H1 (cell line): Measurements from ENCODE around the gene UNK. TPM values are rescaled to one million over a fixed set of nuclear protein-coding genes. Genes with fewer than 3 reads are reported as not detected.
A peak's percentile ranks its signal among the peaks of the same experiment; 100 is the strongest.

Experiments
- ATF3 ChIP-seq: IDR thresholded peaks from 2 replicates; pipeline ENCODE4 v1.6.1; 2011; ENCODE audit warnings: low read depth, mild to moderate bottlenecking, low read length; ENCODE audit not compliant: insufficient read depth
- BACH1 ChIP-seq: IDR thresholded peaks from 2 replicates; pipeline ENCODE4 v1.6.1; 2012; ENCODE audit warnings: low read length, improper control_type of control experiment
- CBX5 ChIP-seq: fragments of 300-800, 300-1000 bp; sonication (generic); IDR thresholded peaks from 2 replicates; pipeline ENCODE4 v1.7.1; 2016; ENCODE audit warnings: antibody characterized with exemption, low read length, low read depth
- CBX8 ChIP-seq: fragments of 300-800, 300-1000 bp; sonication (generic); IDR thresholded peaks from 2 replicates; pipeline ENCODE4 v1.7.1; 2016; ENCODE audit warnings: low read depth, low read length, borderline replicate concordance
- E2F6 ChIP-seq: IDR thresholded peaks from 2 replicates; pipeline ENCODE4 v1.6.1; 2012; ENCODE audit warnings: inconsistent platforms
- EGR1 ChIP-seq: IDR thresholded peaks from 2 replicates; pipeline ENCODE4 v1.6.1; 2011; ENCODE audit warnings: low read depth, low read length, borderline replicate concordance
- EP300 ChIP-seq, 2 experiments: IDR thresholded peaks; 1 replicate in 1 of 2; 2 replicates in 1 of 2; pipeline ENCODE4 v1.6.1; 2011 to 2012; ENCODE audit warnings: low read depth in 2 of 2, low read length in 2 of 2, mild to moderate bottlenecking in 2 of 2, borderline replicate concordance in 1 of 2, inconsistent platforms in 1 of 2, moderate library complexity in 1 of 2
- FOSL1 ChIP-seq: IDR thresholded peaks from 2 replicates; pipeline ENCODE4 v1.6.1; 2011; ENCODE audit warnings: mild to moderate bottlenecking, low read depth, low read length, moderate library complexity; ENCODE audit not compliant: insufficient read depth
- JUN ChIP-seq: IDR thresholded peaks from 2 replicates; pipeline ENCODE4 v1.6.1; 2011; ENCODE audit warnings: low read depth, mild to moderate bottlenecking, improper control_type of control experiment, low read length
- JUND ChIP-seq: IDR thresholded peaks from 2 replicates; pipeline ENCODE4 v1.6.1; 2011; ENCODE audit warnings: mild to moderate bottlenecking, improper control_type of control experiment, low read length
- KDM5A ChIP-seq: fragments of 200-600 bp; IDR thresholded peaks from 2 replicates; pipeline ENCODE4 v1.7.1; 2012; ENCODE audit warnings: mild to moderate bottlenecking, low read length, inconsistent platforms, mixed read lengths
- MAX ChIP-seq: IDR thresholded peaks from 2 replicates; pipeline ENCODE4 v1.6.1; 2012; ENCODE audit warnings: inconsistent platforms
- PHF8 ChIP-seq: fragments of 200-600 bp; sonication (generic); conservative IDR thresholded peaks from 2 replicates; pipeline ENCODE4 v1.7.1; 2012; ENCODE audit warnings: low read depth, mild to moderate bottlenecking, inconsistent platforms, low read length, moderate library complexity
- POLR2A ChIP-seq, 2 experiments: IDR thresholded peaks; 1 replicate in 1 of 2; 2 replicates in 1 of 2; pipeline ENCODE4 v1.6.1; 2011; ENCODE audit warnings: low read depth in 2 of 2, low read length in 2 of 2, mild to moderate bottlenecking in 2 of 2; ENCODE audit errors: control extremely low read depth in 1 of 2
- POLR2AphosphoS5 ChIP-seq: IDR thresholded peaks from 2 replicates; pipeline ENCODE4 v1.6.1; 2011; ENCODE audit warnings: low read depth, low read length
- RNF2 ChIP-seq: fragments of 200-900, 300-1000 bp; sonication (generic); IDR thresholded peaks from 2 replicates; pipeline ENCODE4 v1.7.1; 2016; ENCODE audit warnings: borderline replicate concordance, low read depth, mild to moderate bottlenecking, antibody characterized with exemption, low read length; ENCODE audit not compliant: poor library complexity, severe bottlenecking; ENCODE audit errors: missing control alignments
- SP1 ChIP-seq: IDR thresholded peaks from 2 replicates; pipeline ENCODE4 v1.6.1; 2011; ENCODE audit warnings: low read depth, low read length
- SP4 ChIP-seq: IDR thresholded peaks from 2 replicates; pipeline ENCODE4 v1.6.1; 2012; ENCODE audit warnings: low read length, inconsistent platforms
- SUZ12 ChIP-seq: fragments of 200-600 bp; sonication (generic); IDR thresholded peaks from 2 replicates; pipeline ENCODE4 v1.6.1; 2012; ENCODE audit warnings: mild to moderate bottlenecking, inconsistent platforms, low read length, moderate library complexity, mixed read lengths
- TAF1 ChIP-seq: IDR thresholded peaks from 2 replicates; pipeline ENCODE4 v1.6.1; 2011; ENCODE audit warnings: mild to moderate bottlenecking, low read depth, low read length
- TAF7 ChIP-seq: optimal IDR thresholded peaks from 2 replicates; pipeline ENCODE3; 2011; ENCODE audit warnings: low read depth, mild to moderate bottlenecking, inconsistent platforms, low read length, moderate library complexity, borderline replicate concordance
- TBP ChIP-seq: IDR thresholded peaks from 2 replicates; pipeline ENCODE4 v1.6.1; 2011; ENCODE audit warnings: low read depth, low read length, improper control_type of control experiment
- YY1 ChIP-seq: IDR thresholded peaks from 2 replicates; pipeline ENCODE4 v1.6.1; 2011; ENCODE audit warnings: low read depth, mild to moderate bottlenecking, low read length
- polyA plus RNA-seq, 7 experiments: library from polyadenylated mRNA; depleted of rRNA in 3 of 7; stranded (reverse) in 5 of 7; unstranded in 2 of 7; fragments of >200 nt in 5 of 7; fragments of 200-250 nt in 2 of 7; gene quantifications; 1 replicate in 5 of 7; 2 replicates in 1 of 7; 4 replicates in 1 of 7; pipeline versions ENCODE4 v1.2.1 to v1.2.3, GENCODE V29; 2011 to 2013; ENCODE audit warnings: missing spikeins in 2 of 7, mixed read lengths in 2 of 7
- total RNA-seq: library from RNA; stranded (reverse); fragmentation: NEBNext Ultra II Directional; extraction: Animal tissue kit (Norgen Biotek cat#: 25700); gene quantifications from 2 replicates; pipeline ENCODE4 v1.2.1, GENCODE V29; 2021

Gene UNK
- total and polyA plus RNA-seq, 2 of the 8 experiments (the other 6 are each of a cell fraction or from before 2014, with no cell fraction given), result 24.2 to 33.3 TPM

- TF ChIP-seq TBP, result peak; percentile 95
- TF ChIP-seq TAF7, result peak; percentile 100
- TF ChIP-seq POLR2AphosphoS5, result peak; percentile 87
- no peak for TF ChIP-seq RNF2
- 0 out of 2 replicates have a peak, but pooled peaks have one; percentile 41 for TF ChIP-seq SP1
- peak; percentile 69 for TF ChIP-seq BACH1
- peak; percentile 92 for TF ChIP-seq MAX
- TF ChIP-seq YY1, result no peak
- TF ChIP-seq JUND, result peak; percentile 87
- TF ChIP-seq POLR2A (IDR thresholded peaks at IDR 0.05; ENCODE audit: control extremely low read depth in 1 of 2, low read depth in 2 of 2, low read length in 2 of 2), result peak; percentile 94 to 97
- peak; percentile 100 for TF ChIP-seq JUN
- TF ChIP-seq SUZ12, result no peak
- TF ChIP-seq EP300 (IDR thresholded peaks at IDR 0.05; ENCODE audit: borderline replicate concordance in 1 of 2, low read depth in 2 of 2, low read length in 2 of 2), result peak in 1 of 2 experiments; percentile 95; a peak in 2 of 3 replicates
- TF ChIP-seq FOSL1, result 0 out of 2 replicates have a peak, but pooled peaks have one; percentile 8
- no peak for TF ChIP-seq EGR1
- peak; percentile 61 for TF ChIP-seq SP4
- TF ChIP-seq CBX5, result no peak
- TF ChIP-seq PHF8, result peak; percentile 86; the same call in 1 of the 2 replicates
- peak; percentile 96 for TF ChIP-seq E2F6
- no peak for TF ChIP-seq ATF3
- TF ChIP-seq KDM5A, result no peak; the same call in 1 of the 2 replicates
- TF ChIP-seq CBX8, result no peak
- peak; percentile 98 for TF ChIP-seq TAF1
Measured at GRCh38 chr17:75785016-75785890, 647 bp downstream of the UNK start (continued).
